WTC11 (cell line): ENCODE results near the gene ZMYND8. TPM values are rescaled to one million over a fixed set of nuclear protein-coding genes. Genes with fewer than 3 reads are reported as not detected.

Experiments used
- ATAC-seq: fragments of 200-7000 bp; cut with Tn5 transposase; 2 replicates; pipeline ENCODE4 v1.10.0; 2021; ENCODE audit warnings: mild to moderate bottlenecking, moderate library complexity
- CTCF ChIA-PET: fragments of 300-600 bp; sonication (Branson Sonifier 250); formaldehyde crosslinking; loops from one replicate; lab custom pipeline; 2021; ENCODE audit warnings: antibody characterized with exemption; lab: Charles Lee
- POLR2A ChIA-PET: fragments of 350-600 bp; sonication (Branson Sonifier 250); formaldehyde crosslinking; loops from one replicate; lab custom pipeline; 2021; ENCODE audit warnings: antibody characterized with exemption; lab: Charles Lee
- DNase-seq: peaks from one replicate; pipeline ENCODE4 v3.0.0; 2021; ENCODE audit warnings: low spot score
- H3K27ac Mint-ChIP-seq: 2 replicates; pipeline ENCODE4 v1.8.0; 2021; ENCODE audit warnings: mixed read lengths
- H3K27me3 Mint-ChIP-seq: 2 replicates; pipeline ENCODE4 v1.8.0; 2021; ENCODE audit warnings: low read depth, mild to moderate bottlenecking, moderate library complexity, mixed read lengths
- H3K36me3 Mint-ChIP-seq: 2 replicates; pipeline ENCODE4 v1.8.0; 2021; ENCODE audit warnings: mixed read lengths
- H3K4me1 Mint-ChIP-seq: 2 replicates; pipeline ENCODE4 v1.8.0; 2022; ENCODE audit warnings: mixed read lengths
- H3K4me3 Mint-ChIP-seq: 2 replicates; pipeline ENCODE4 v1.8.0; 2021; ENCODE audit warnings: mild to moderate bottlenecking, moderate library complexity, mixed read lengths
- H3K9me3 Mint-ChIP-seq: 2 replicates; pipeline ENCODE4 v1.8.0; 2021; ENCODE audit warnings: mixed read lengths
- CREM ChIP-seq: sonication (generic); formaldehyde crosslinking; IDR thresholded peaks from 2 replicates; pipeline ENCODE4 v1.8.1; 2022; ENCODE audit warnings: mild to moderate bottlenecking, missing genetic modification reagents, moderate library complexity
- TCF7 ChIP-seq: sonication (generic); formaldehyde crosslinking; IDR thresholded peaks from 2 replicates; pipeline ENCODE4 v1.8.0; 2022; ENCODE audit warnings: mild to moderate bottlenecking, low read depth, missing genetic modification reagents, moderate library complexity
- TEAD4 ChIP-seq: sonication (generic); formaldehyde crosslinking; IDR thresholded peaks from 2 replicates; pipeline ENCODE4 v1.8.0; 2022; ENCODE audit warnings: mild to moderate bottlenecking, missing genetic modification reagents
- ZBTB21 ChIP-seq: sonication (generic); formaldehyde crosslinking; IDR thresholded peaks from 2 replicates; pipeline ENCODE4 v1.8.1; 2023; ENCODE audit warnings: mild to moderate bottlenecking, missing genetic modification reagents, borderline replicate concordance
- ZNF396 ChIP-seq: fragments of 250-450 bp; sonication (Bioruptor Pico); IDR thresholded peaks from 2 replicates; pipeline ENCODE4 v1.8.0; 2021; ENCODE audit warnings: mild to moderate bottlenecking, moderate library complexity, borderline replicate concordance
- total RNA-seq: library from RNA; stranded (reverse); gene quantifications from 3 replicates; pipeline ENCODE4 v1.2.3, GENCODE V29; 2021
- TF ChIP-seq, protein P1 (sequence below): fragments of 250-450 bp; sonication (Bioruptor Pico); IDR thresholded peaks from 2 replicates; pipeline ENCODE4 v1.8.0; 2021; ENCODE audit warnings: mild to moderate bottlenecking
- TF ChIP-seq, protein P2 (sequence below): fragments of 250-450 bp; sonication (Bioruptor Pico); conservative IDR thresholded peaks from 2 replicates; pipeline ENCODE4 v1.9.0; 2021; ENCODE audit warnings: mild to moderate bottlenecking
- TF ChIP-seq, protein P3 (sequence below): sonication (generic); formaldehyde crosslinking; IDR thresholded peaks from 2 replicates; pipeline ENCODE4 v1.8.1; 2023; ENCODE audit warnings: mild to moderate bottlenecking, moderate library complexity, missing genetic modification reagents
- TF ChIP-seq, protein P4 (sequence below): sonication (generic); formaldehyde crosslinking; IDR thresholded peaks from 2 replicates; pipeline ENCODE4 v1.8.0; 2022; ENCODE audit warnings: mild to moderate bottlenecking, missing genetic modification reagents
- TF ChIP-seq, protein P5 (sequence below): fragments of 250-450 bp; sonication (Bioruptor Pico); IDR thresholded peaks from 2 replicates; pipeline ENCODE4 v1.9.0; 2021; ENCODE audit warnings: mild to moderate bottlenecking, borderline replicate concordance
- TF ChIP-seq, protein P6 (sequence below): sonication (generic); formaldehyde crosslinking; IDR thresholded peaks from 2 replicates; pipeline ENCODE4 v1.8.1; 2022; ENCODE audit warnings: missing genetic modification reagents, borderline replicate concordance
- TF ChIP-seq, protein P7 (sequence below): fragments of 250-450 bp; sonication (Bioruptor Pico); IDR thresholded peaks from 2 replicates; pipeline ENCODE4 v1.9.0; 2021; ENCODE audit warnings: moderate library complexity, mild to moderate bottlenecking, inconsistent platforms, borderline replicate concordance

ZMYND8 gene
- total RNA-seq, 1 experiment from 2014 or later: 114 TPM

DNA sequence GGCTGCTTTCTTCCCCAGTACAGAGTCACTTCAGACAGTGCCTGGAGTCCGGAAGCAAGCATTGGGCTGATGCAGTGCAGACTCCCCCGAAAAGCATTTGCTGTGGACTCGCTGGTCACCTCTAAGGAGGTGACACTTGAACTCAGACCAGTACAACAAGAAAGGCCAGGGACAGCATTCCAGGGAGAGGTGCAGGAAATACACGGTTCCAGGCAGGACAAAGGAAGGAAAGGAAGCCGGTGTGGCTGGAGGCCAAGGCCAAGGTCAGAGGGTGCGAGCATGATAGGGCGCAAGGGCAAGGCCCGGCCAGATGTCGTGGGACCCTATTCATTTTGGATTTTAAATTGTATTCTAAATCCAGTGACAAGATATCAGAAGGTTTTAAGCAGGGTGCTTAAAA is 160.9 kb downstream of the ZMYND8 start (continued):
- TF ChIP-seq, protein P1, sequence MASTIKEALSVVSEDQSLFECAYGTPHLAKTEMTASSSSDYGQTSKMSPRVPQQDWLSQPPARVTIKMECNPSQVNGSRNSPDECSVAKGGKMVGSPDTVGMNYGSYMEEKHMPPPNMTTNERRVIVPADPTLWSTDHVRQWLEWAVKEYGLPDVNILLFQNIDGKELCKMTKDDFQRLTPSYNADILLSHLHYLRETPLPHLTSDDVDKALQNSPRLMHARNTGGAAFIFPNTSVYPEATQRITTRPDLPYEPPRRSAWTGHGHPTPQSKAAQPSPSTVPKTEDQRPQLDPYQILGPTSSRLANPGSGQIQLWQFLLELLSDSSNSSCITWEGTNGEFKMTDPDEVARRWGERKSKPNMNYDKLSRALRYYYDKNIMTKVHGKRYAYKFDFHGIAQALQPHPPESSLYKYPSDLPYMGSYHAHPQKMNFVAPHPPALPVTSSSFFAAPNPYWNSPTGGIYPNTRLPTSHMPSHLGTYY (CRISPR knock-in tag): no peak
- TF ChIP-seq, protein P2, sequence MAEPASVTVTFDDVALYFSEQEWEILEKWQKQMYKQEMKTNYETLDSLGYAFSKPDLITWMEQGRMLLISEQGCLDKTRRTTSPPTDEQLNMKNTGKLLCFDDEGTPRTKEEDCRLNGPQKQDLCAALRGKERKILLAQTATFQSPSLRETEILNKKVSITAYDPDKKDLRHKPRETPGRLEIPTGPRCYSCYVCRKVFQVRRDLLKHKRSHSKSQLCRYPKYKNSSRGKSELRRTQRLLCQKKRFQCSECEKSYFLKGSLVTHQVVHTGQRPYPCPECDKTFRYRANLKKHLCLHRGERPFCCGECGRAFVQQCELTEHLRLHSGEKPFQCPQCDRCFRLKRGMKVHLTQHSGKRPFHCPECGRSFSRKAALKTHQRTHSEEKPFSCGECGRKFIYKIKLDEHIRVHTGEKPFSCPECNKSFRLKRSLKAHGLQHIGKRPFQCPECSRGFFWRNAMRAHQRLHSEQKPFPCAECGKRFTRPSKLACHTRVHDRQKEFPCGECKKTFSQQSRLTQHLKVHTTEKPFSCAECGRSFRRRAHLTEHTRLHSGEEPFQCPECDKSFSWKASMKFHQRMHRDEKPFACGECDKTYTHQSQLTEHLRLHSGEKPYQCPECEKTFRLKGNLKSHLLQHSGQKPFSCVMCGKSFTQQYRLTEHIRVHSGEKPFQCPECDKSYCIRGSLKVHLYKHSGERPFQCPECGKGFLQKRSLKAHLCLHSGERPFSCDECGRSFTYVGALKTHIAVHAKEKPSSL: no peak

DNA sequence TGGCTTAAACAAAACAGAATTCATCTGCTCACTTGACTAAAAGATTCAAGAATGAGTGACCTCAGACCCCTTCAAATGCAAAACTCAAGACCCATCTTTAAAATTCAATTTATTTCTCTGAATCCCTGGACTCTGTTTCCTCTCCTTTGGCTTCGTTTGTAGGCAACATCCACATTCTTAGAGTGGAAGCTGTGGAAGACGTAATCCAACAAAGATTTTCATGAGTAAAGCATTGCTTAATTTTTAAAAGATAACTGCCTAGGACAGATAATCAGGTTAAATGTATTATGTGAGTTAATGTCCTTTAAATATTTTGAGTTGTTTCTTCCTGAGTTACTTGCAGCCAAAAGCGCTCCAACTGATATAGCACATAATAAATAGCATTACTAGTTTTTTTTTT is 164.5 kb downstream of the ZMYND8 start:
- POLR2A ChIA-PET: no interaction called here
- no peak overlapping the region for H3K4me3 Mint-ChIP-seq
- TF ChIP-seq, protein P3, sequence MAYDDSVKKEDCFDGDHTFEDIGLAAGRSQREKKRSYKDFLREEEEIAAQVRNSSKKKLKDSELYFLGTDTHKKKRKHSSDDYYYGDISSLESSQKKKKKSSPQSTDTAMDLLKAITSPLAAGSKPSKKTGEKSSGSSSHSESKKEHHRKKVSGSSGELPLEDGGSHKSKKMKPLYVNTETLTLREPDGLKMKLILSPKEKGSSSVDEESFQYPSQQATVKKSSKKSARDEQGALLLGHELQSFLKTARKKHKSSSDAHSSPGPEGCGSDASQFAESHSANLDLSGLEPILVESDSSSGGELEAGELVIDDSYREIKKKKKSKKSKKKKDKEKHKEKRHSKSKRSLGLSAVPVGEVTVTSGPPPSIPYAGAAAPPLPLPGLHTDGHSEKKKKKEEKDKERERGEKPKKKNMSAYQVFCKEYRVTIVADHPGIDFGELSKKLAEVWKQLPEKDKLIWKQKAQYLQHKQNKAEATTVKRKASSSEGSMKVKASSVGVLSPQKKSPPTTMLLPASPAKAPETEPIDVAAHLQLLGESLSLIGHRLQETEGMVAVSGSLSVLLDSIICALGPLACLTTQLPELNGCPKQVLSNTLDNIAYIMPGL (CRISPR knock-in tag): no peak
- TF ChIP-seq TEAD4 (CRISPR knock-in tag) (no peak), ZNF396 (CRISPR knock-in tag) (no peak), TCF7 (CRISPR knock-in tag) (no peak), CREM (no peak), ZBTB21 (CRISPR knock-in tag) (no peak)
- TF ChIP-seq, protein P1 (CRISPR knock-in tag): no peak
- TF ChIP-seq, protein P4, sequence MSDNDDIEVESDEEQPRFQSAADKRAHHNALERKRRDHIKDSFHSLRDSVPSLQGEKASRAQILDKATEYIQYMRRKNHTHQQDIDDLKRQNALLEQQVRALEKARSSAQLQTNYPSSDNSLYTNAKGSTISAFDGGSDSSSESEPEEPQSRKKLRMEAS (CRISPR knock-in tag): no peak
- TF ChIP-seq, protein P5, sequence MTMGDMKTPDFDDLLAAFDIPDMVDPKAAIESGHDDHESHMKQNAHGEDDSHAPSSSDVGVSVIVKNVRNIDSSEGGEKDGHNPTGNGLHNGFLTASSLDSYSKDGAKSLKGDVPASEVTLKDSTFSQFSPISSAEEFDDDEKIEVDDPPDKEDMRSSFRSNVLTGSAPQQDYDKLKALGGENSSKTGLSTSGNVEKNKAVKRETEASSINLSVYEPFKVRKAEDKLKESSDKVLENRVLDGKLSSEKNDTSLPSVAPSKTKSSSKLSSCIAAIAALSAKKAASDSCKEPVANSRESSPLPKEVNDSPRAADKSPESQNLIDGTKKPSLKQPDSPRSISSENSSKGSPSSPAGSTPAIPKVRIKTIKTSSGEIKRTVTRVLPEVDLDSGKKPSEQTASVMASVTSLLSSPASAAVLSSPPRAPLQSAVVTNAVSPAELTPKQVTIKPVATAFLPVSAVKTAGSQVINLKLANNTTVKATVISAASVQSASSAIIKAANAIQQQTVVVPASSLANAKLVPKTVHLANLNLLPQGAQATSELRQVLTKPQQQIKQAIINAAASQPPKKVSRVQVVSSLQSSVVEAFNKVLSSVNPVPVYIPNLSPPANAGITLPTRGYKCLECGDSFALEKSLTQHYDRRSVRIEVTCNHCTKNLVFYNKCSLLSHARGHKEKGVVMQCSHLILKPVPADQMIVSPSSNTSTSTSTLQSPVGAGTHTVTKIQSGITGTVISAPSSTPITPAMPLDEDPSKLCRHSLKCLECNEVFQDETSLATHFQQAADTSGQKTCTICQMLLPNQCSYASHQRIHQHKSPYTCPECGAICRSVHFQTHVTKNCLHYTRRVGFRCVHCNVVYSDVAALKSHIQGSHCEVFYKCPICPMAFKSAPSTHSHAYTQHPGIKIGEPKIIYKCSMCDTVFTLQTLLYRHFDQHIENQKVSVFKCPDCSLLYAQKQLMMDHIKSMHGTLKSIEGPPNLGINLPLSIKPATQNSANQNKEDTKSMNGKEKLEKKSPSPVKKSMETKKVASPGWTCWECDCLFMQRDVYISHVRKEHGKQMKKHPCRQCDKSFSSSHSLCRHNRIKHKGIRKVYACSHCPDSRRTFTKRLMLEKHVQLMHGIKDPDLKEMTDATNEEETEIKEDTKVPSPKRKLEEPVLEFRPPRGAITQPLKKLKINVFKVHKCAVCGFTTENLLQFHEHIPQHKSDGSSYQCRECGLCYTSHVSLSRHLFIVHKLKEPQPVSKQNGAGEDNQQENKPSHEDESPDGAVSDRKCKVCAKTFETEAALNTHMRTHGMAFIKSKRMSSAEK (CRISPR knock-in tag): no peak
- TF ChIP-seq, protein P6, sequence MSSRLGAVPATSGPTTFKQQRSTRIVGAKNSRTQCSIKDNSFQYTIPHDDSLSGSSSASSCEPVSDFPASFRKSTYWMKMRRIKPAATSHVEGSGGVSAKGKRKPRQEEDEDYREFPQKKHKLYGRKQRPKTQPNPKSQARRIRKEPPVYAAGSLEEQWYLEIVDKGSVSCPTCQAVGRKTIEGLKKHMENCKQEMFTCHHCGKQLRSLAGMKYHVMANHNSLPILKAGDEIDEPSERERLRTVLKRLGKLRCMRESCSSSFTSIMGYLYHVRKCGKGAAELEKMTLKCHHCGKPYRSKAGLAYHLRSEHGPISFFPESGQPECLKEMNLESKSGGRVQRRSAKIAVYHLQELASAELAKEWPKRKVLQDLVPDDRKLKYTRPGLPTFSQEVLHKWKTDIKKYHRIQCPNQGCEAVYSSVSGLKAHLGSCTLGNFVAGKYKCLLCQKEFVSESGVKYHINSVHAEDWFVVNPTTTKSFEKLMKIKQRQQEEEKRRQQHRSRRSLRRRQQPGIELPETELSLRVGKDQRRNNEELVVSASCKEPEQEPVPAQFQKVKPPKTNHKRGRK: no peak
- TF ChIP-seq, protein P7, sequence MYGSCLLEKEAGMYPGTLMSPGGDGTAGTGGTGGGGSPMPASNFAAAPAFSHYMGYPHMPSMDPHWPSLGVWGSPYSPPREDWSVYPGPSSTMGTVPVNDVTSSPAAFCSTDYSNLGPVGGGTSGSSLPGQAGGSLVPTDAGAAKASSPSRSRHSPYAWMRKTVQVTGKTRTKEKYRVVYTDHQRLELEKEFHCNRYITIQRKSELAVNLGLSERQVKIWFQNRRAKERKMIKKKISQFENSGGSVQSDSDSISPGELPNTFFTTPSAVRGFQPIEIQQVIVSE (CRISPR knock-in tag): no peak
- TF ChIP-seq, all 79 proteins: peak for 0
- no peaks in the 10 kb centered on the region for H3K36me3 Mint-ChIP-seq
- no peaks in the 10 kb centered on the region for H3K27me3 Mint-ChIP-seq
- peaks cover 6% of the 10 kb centered on the region; the same call in 1 of the 2 replicates for H3K4me1 Mint-ChIP-seq
- ATAC-seq (no peak), DNase-seq (no peak)
- CTCF ChIA-PET: interaction anchor here (1.2 kb wide), 1 partner anchor 14 kb away, joined by 3 read pairs; no protein-coding TSS in a partner anchor
- no peak overlapping the region for H3K27ac Mint-ChIP-seq
- H3K9me3 Mint-ChIP-seq: no peaks in the 10 kb centered on the region
